HepG2 (cell line): ENCODE measurements around the gene ATG4D. TPM values are rescaled to one million over a fixed set of nuclear protein-coding genes. Genes with fewer than 3 reads are reported as not detected.

ENCODE experiments used
- BRD4 ChIP-seq: sonication (generic); formaldehyde crosslinking; IDR thresholded peaks from 2 replicates; pipeline ENCODE4 v1.4.0; 2020; ENCODE audit warnings: missing genetic modification reagents
- DNMT1 ChIP-seq: sonication (generic); formaldehyde crosslinking; IDR thresholded peaks from 2 replicates; pipeline ENCODE4 v1.5.1; 2020; ENCODE audit warnings: mild to moderate bottlenecking, missing genetic modification reagents
- MED13 ChIP-seq: sonication (generic); formaldehyde crosslinking; IDR thresholded peaks from 2 replicates; pipeline ENCODE4 v1.5.0; 2020; ENCODE audit warnings: missing genetic modification reagents
- TGIF2 ChIP-seq: IDR thresholded peaks from 2 replicates; pipeline ENCODE4 v1.6.1; 2016; ENCODE audit warnings: control low read depth, missing compliant biosample characterization
- ZKSCAN1 ChIP-seq: fragments of 150-350 bp; IDR thresholded peaks from 2 replicates; pipeline ENCODE4 v1.6.1; 2014; ENCODE audit warnings: low read length
- ZMYM3 ChIP-seq: sonication (generic); formaldehyde crosslinking; IDR thresholded peaks from 2 replicates; pipeline ENCODE4 v1.5.1; 2020; ENCODE audit warnings: mild to moderate bottlenecking, missing genetic modification reagents
- ZNF333 ChIP-seq: sonication (generic); formaldehyde crosslinking; IDR thresholded peaks from 2 replicates; pipeline ENCODE4 v1.4.0; 2020; ENCODE audit warnings: mild to moderate bottlenecking, missing genetic modification reagents, borderline replicate concordance
- ZNF563 ChIP-seq: sonication (generic); formaldehyde crosslinking; IDR thresholded peaks from 2 replicates; pipeline ENCODE4 v1.8.0; 2022; ENCODE audit warnings: mild to moderate bottlenecking, moderate library complexity, missing genetic modification reagents
- ZNF788 ChIP-seq: sonication (generic); formaldehyde crosslinking; IDR thresholded peaks from 2 replicates; pipeline ENCODE4 v1.5.0; 2020; ENCODE audit warnings: mild to moderate bottlenecking, missing genetic modification reagents, borderline replicate concordance
- polyA plus RNA-seq, 8 experiments: library from polyadenylated mRNA; depleted of rRNA in 3 of 8; stranded (reverse) in 7 of 8; unstranded in 1 of 8; fragments of >200 nt; fragmentation: Illumina TruSeq in 4 of 8; extraction: Trizol in 4 of 8; gene quantifications; 2 replicates each; pipeline versions ENCODE4 v1.2.1 to v1.2.3, GENCODE V29; 2011 to 2016; ENCODE audit warnings: low read depth in 4 of 8, missing spikeins in 1 of 8, mixed read lengths in 1 of 8; ENCODE audit not compliant: insufficient read depth in 1 of 8
- total RNA-seq, 5 experiments: library from RNA; depleted of rRNA; stranded (reverse); fragments of >200 nt; fragmentation: Illumina TruSeq; extraction: Trizol; gene quantifications; 2 replicates each; pipeline ENCODE4 v1.2.3, GENCODE V29; 2016; ENCODE audit warnings: low read depth in 1 of 5
- TF ChIP-seq, protein P1 (sequence below): sonication (generic); formaldehyde crosslinking; IDR thresholded peaks from 2 replicates; pipeline ENCODE4 v1.4.0; 2020; ENCODE audit warnings: missing genetic modification reagents, mild to moderate bottlenecking, borderline replicate concordance
- TF ChIP-seq, protein P2 (sequence below): sonication (generic); formaldehyde crosslinking; IDR thresholded peaks from 2 replicates; pipeline ENCODE4 v1.5.0; 2020; ENCODE audit warnings: mild to moderate bottlenecking, missing genetic modification reagents
- TF ChIP-seq, protein P3 (sequence below): sonication (generic); formaldehyde crosslinking; IDR thresholded peaks from 2 replicates; pipeline ENCODE4 v1.5.1; 2020; ENCODE audit warnings: mild to moderate bottlenecking, missing genetic modification reagents, moderate library complexity

The ATG4D gene
- total and polyA plus RNA-seq, 2 of the 13 experiments (the other 11 are each of a cell fraction or from before 2014, with no cell fraction given): 17.8 to 19.0 TPM

DNA sequence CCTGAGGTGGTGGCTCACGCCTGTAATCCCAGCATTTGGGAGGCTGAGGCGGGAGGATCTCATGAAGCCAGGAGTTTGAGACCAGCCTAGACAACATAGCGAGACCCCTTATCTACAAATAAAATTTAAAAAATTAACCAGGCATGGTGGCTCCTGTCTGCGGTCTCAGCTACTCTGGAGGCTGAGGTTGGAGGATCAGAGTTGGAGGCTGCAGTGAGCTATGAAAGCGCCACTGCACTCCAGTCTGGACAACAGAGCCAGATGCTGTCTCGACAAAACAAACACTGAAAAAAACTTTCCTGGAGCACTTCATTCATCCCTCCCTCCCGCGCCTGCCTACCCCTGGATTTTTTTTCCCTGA lies 665 bp upstream of the ATG4D start (continued):
- TF ChIP-seq ZNF788 (no peak), ZNF333 (CRISPR knock-in tag) (no peak), BRD4 (no peak), ZKSCAN1 (no peak), DNMT1 (CRISPR knock-in tag) (no peak), ZNF563 (CRISPR knock-in tag) (no peak), ZMYM3 (CRISPR knock-in tag) (peak; percentile 53; the same call in 1 of the 2 replicates), MED13 (no peak), TGIF2 (CRISPR knock-in tag) (no peak)
- TF ChIP-seq, protein P1, sequence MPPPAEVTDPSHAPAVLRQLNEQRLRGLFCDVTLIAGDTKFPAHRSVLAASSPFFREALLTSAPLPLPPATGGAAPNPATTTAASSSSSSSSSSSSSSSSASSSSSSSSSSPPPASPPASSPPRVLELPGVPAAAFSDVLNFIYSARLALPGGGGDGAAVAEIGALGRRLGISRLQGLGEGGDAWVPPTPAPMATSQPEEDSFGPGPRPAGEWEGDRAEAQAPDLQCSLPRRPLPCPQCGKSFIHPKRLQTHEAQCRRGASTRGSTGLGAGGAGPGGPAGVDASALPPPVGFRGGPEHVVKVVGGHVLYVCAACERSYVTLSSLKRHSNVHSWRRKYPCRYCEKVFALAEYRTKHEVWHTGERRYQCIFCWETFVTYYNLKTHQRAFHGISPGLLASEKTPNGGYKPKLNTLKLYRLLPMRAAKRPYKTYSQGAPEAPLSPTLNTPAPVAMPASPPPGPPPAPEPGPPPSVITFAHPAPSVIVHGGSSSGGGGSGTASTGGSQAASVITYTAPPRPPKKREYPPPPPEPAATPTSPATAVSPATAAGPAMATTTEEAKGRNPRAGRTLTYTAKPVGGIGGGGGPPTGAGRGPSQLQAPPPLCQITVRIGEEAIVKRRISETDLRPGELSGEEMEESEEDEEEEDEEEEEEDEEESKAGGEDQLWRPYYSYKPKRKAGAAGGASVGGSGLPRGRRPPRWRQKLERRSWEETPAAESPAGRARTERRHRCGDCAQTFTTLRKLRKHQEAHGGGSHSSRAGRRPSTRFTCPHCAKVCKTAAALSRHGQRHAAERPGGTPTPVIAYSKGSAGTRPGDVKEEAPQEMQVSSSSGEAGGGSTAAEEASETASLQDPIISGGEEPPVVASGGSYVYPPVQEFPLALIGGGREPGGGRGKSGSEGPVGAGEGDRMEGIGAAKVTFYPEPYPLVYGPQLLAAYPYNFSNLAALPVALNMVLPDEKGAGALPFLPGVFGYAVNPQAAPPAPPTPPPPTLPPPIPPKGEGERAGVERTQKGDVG: no peak
- TF ChIP-seq, protein P2, sequence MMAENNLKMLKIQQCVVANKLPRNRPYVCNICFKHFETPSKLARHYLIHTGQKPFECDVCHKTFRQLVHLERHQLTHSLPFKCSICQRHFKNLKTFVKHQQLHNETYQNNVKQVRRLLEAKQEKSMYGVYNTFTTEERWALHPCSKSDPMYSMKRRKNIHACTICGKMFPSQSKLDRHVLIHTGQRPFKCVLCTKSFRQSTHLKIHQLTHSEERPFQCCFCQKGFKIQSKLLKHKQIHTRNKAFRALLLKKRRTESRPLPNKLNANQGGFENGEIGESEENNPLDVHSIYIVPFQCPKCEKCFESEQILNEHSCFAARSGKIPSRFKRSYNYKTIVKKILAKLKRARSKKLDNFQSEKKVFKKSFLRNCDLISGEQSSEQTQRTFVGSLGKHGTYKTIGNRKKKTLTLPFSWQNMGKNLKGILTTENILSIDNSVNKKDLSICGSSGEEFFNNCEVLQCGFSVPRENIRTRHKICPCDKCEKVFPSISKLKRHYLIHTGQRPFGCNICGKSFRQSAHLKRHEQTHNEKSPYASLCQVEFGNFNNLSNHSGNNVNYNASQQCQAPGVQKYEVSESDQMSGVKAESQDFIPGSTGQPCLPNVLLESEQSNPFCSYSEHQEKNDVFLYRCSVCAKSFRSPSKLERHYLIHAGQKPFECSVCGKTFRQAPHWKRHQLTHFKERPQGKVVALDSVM (CRISPR knock-in tag): peak; percentile 97
- TF ChIP-seq, protein P3, sequence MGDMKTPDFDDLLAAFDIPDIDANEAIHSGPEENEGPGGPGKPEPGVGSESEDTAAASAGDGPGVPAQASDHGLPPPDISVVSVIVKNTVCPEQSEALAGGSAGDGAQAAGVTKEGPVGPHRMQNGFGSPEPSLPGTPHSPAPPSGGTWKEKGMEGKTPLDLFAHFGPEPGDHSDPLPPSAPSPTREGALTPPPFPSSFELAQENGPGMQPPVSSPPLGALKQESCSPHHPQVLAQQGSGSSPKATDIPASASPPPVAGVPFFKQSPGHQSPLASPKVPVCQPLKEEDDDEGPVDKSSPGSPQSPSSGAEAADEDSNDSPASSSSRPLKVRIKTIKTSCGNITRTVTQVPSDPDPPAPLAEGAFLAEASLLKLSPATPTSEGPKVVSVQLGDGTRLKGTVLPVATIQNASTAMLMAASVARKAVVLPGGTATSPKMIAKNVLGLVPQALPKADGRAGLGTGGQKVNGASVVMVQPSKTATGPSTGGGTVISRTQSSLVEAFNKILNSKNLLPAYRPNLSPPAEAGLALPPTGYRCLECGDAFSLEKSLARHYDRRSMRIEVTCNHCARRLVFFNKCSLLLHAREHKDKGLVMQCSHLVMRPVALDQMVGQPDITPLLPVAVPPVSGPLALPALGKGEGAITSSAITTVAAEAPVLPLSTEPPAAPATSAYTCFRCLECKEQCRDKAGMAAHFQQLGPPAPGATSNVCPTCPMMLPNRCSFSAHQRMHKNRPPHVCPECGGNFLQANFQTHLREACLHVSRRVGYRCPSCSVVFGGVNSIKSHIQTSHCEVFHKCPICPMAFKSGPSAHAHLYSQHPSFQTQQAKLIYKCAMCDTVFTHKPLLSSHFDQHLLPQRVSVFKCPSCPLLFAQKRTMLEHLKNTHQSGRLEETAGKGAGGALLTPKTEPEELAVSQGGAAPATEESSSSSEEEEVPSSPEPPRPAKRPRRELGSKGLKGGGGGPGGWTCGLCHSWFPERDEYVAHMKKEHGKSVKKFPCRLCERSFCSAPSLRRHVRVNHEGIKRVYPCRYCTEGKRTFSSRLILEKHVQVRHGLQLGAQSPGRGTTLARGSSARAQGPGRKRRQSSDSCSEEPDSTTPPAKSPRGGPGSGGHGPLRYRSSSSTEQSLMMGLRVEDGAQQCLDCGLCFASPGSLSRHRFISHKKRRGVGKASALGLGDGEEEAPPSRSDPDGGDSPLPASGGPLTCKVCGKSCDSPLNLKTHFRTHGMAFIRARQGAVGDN (CRISPR knock-in tag): no peak
